Left colon (tissue), 2 donors: ENCODE measurements around the gene FBRS. TPM values are rescaled to one million over a fixed set of nuclear protein-coding genes. Genes with fewer than 3 reads are reported as not detected.
"Not testable (repeated sequence)": the region's sequence is repeated elsewhere in the genome, so short reads cannot be mapped to it uniquely, and the experiment has no call there.

Experiments
- ATAC-seq: fragments of 200-7000 bp; cut with Tn5 transposase; one replicate; pipeline ENCODE4 v1.9.1; 2020; ENCODE audit warnings: mild to moderate bottlenecking, moderate library complexity
- DNase-seq, 2 donors: peaks; one replicate each; pipeline ENCODE4 v3.0.0-alpha.2; 2020
- intact Hi-C, 2 donors: fragments of 100-400 bp; cut with DNase I in 1 of 2; cut with micrococcal nuclease in 1 of 2; formaldehyde crosslinking; loops; one replicate each; pipeline versions ENCODE4 v1.11.2 to v1.14.0; 2022; cut with DNase I, micrococcal nuclease
- long read RNA-seq: library from polyadenylated mRNA; unstranded; transcript quantifications from one replicate; pipeline ENCODE4 v2.0.0, GENCODE V29; 2021
- total RNA-seq, 2 donors: library from RNA; stranded (reverse); fragmentation: NEBNext Ultra II Directional; extraction: Animal tissue kit (Norgen Biotek cat#: 25700); gene quantifications; one replicate each; pipeline ENCODE4 v1.2.1, GENCODE V29; 2021
- donor health status: DM: no; HTN: no; CAD: no.
- donor health status: DM: yes; HTN: yes; CAD: no.

The FBRS gene
- total RNA-seq: 10 to 100 TPM; 71.8 to 78.8 TPM
- long read RNA-seq, partial matches to known transcripts: 1 of 20 reads
- long read RNA-seq, other reads (novel, unspliced or antisense): 17 of 20 reads

DNA sequence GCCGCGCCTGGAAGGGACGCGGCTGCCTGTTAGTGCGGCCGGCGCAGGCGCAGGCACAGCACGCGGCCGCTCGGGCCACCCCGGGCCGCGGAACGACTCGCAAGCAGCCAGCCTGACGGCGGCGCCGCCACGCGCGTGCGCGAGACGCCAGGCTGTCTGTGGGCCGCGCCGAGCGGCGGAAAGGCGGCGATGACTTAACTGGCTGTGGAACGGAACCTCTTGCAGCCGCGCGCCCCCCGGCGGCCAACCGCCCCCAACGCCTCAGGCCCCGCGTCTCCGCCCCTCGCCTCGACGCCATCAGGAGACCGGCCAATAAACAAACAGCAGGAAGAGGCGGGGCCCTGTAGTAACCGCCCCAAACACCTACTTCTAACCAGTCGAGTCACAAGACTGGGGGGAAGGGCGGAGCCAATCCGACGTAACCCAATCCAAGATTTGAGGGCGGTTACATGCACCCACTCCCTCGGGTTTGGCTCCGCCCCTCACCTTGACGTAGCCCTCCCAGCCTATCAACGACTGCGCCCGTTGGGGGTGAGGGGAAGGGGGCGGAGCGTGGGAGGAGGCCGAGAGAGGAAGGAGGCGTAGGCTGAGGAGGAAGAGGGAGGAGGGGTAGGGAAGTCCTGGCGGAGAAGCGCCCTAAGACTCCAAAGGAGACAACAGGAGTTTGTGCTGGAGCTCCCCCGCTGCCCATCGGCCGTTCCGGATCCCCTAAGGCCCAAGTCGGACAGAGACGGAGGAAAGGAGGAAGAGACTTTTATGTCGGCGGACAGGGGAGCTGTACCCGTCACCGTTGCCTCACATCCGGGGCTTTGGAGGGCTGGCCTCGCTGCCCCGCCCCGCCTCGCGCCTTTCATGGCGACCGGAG, at the start of gene FBRS:
TSS of gene FBRS (plus strand) at position 566 of the 865 bp plus-strand sequence. CDS start 1,088 bp downstream, outside the sequence.
- DNase-seq: peak; percentile 100
- intact Hi-C loops: no loop called here
- ATAC-seq: peak; percentile 72

DNA sequence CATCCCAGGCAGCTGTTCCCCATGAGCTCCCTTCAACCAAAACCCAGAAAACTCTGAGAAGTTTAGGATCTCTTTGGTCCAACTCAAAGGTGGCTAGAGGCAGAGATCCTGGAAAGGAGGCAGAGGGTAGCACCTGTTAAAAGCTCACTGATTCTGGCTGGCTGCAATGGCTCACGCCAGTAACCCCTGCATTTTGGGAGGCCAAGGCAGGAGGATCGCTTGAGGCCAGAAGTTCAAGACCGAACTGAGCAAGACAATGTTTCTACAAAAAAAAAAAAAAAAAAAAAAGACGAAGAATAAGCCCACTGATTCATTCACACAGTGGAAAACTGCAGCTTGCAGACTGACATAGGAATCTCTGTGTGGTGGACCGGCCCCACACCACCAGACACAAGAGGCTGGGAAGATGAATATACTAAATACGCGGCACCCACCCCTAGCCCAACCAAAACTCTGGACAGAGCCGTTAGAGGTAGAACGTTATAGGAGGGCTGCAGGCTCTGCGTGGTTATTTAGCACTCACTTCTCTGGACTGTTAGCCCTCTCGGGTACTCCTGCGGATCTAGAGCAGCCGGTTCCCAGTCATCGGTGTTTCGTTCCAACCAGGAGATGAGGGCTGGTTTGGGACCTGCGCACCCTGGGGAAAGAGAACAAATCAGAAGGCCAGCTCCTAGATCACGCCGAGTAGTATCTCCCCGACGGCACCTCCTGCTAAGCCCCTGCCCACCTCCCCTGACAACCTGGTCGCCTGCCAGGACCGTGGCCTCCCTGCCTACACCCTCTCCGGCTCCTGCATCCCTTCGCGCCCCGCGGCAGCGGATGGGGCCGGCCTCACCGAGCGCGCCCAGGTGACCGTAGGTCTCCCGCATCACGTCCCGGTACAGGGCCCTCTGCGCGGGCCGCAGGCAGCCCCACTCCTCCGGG, 49.0 kb upstream of the FBRS start:
- intact Hi-C loops: loop anchor here in 1 of 2 donors (10.0 kb wide), 1 partner anchor 184 kb away; no protein-coding TSS in a partner anchor
- ATAC-seq: peak; percentile 74
- peak; percentile 37 to 66 for DNase-seq

DNA sequence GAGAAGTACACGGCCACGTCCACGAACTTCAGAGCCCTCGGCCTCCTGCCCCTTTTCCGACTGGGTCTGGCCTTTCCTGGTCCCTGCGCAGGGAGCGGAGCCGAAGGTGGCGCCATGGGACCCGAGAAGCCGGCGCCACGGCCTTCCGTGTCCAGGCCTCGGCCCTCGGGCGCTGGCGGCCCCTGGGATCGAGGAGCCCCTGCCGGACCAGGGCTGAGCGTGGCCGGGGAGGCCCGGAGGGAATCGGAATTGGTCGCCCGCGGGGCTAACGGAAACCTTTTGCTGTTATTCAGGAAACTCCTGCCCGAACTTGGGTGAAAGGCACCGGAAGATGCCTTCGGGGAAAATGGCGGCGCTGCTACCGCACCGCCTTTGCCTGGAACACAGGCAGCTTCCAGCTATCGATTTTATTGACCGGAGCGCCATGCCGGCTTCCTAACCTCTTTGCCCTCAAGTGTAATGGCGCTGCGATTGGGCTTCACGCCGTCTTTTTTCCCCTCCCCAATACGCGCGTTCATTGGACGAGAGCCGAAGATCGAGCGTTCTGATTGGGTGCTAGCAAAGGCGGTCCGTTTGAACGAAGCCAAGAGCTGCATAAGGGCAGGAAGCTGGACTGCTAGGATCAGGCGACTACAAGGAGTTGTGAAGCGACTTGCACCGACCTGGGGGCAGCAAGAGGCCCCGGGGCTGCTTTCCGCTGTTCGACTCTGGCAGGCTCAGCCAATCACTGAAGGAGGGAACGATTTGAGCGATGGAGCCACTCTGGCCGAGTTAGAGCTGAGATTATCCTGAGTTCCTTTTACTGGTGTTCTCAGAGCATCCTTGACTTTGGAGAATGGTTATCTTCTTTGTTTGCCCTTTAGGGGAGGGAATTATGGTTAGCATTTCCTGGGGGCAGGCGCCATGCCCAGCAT, 48.0 kb upstream of the FBRS start, which contains the start of gene ZNF689:
TSS of gene ZNF689 (minus strand) at position 464 of the 914 bp plus-strand sequence. CDS start at position 116, 348 bp downstream.
- intact Hi-C loops: loop anchor here in 1 of 2 donors (10.0 kb wide), 1 partner anchor 185 kb away; no protein-coding TSS in a partner anchor
- DNase-seq (peak; percentile 93 to 94), ATAC-seq (peak; percentile 94)

DNA sequence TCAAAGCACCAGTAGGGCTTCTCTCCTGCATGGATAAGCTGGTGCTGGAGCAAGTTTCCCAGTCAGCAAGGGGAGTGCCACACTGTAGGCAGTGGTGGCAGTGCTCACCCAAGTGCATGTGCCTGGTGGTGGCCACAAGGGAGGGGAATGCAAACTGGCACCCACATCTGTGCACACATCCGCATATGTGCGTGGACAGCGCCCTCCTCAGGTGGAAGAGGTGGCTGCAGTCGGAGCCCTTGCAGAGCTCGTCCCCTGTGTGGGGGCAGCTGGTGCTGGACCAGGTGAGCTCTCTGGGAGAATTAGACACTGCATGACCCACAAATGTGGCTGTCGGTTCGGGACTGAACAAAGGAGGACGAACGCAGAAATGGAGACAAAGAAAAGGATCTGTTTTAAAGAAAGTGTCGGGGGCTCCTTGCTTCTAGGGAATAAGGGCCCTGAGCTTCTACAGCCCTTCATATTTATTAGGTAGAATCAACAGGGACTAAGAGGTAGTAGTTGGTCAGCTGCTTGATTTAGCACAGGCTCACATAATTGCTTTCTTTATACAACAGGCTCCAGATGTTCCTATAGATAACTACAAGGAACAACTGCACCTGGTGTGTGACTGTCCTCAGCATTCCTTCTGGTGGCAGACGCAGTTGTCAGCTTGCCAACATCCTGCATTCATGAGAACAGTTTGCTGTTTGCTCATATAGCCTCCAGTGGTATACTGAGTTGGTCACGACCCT, 42.7 kb upstream of the FBRS start:
- DNase-seq: peak; percentile 72 to 87
- peak; percentile 91 for ATAC-seq
- intact Hi-C loops: no loop called here

DNA sequence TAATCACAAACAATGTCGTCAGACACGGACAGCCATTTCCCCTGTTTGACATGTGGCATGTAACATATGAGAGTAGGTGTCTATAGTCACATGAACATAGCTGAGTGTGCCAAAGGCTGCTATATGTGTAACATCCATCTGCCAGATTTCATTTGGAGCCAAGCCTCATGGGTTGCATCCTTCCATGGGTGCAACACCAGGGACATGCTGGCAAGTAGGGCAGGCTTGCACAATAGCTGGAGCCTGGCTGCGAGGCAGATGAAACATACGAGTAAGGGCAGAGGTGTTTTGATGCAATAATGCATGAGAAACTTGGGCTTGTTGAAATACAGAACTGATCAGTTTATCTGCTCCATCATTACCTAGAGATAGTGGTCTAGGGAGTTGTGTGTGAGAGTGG, 39.0 kb upstream of the FBRS start:
- intact Hi-C loops: no loop called here
- no peak for ATAC-seq
- DNase-seq: no peak

DNA sequence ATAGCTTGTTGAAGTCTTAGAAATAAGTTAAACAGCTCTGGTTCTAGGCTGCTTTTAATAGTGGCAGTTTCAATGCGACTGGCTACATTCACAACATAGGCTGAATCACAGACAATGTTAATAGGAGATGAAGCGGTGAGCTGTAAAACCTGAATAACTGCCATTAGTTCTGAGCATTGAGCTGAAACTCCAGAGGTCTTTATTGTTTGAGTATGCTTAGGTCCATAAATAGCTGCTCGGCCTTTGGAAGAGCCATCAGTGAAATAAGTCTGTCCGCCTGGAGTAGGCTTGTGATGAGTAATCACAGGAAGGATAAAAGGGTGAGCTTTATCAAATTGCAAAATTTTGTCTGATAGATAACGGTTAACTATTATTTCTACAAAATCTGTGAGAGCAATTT, 38.6 kb upstream of the FBRS start:
- intact Hi-C loops: no loop called here
- no peak for DNase-seq

DNA sequence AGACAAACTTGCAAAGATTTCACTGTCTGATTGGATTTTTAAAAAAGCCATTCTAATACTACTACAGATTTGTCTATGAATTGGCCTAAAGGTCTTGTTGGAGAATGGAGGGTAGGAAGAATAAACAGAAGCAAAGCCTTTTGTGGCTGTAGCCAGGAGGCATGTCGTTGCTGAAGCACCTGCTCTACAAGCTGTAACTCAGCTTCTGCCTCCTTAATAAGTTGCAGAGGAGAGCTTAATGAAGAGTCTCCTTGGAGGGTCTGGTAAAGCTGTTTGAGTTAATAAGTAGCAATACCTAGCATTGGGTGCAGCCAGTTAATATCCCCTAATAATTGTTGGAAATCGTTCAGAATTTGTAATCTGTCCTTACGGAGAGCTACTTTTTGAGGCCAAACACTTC, 38.1 kb upstream of the FBRS start:
- ATAC-seq (no peak), DNase-seq (no peak)
- intact Hi-C loops: no loop called here

More for the DNA sequence above, 38.6 kb upstream of the FBRS start:
- no peak for ATAC-seq

DNA sequence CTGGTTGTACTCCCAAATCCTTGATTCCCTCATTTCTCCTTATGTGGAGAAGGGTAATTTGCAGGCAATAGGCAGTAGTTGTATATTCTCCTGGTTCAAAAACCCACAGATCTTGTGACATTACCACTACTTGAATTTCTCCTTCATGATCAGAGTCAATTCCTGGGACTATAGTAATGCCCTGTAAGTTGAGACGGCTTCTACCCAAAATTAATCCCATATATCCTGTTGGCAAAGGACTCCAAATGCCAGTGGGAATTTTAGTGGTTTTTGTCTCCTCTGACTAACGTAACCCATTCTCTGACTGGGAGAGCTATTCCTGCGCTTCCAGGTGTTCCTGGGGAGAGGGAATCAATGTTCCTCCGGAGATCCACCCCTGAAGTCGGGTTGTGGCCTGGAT, 36.5 kb upstream of the FBRS start:
- intact Hi-C loops: no loop called here
- ATAC-seq: no peak

DNA sequence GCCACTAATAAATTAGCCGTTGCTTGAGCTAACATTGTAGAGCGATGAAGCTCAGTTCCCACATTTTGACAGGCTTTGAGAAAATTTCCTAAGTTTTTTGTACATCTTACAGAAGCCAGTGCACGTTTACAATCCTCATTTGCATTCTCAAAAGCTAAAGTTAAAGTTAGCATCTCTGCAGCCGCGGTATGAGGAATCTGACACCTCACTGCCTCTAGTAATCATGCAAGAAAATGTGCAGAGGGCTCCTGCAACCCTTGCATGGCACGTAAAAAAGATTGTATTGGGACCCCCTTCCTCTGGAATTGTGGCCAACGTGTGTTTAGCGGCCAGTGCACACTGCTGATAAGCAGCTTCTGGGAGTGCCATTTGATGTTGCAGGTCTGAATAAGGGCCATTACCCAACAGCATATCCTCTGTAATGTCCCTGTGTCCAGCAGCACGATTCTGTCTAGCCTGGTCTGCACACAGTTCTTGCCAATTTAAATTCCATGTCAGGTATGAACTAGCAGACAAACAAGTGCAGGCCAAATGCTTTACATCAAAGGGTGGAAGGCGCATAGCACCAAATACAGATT, 35.7 kb upstream of the FBRS start:
- no peak for ATAC-seq
- no peak for DNase-seq
- intact Hi-C loops: no loop called here

More for the DNA sequence above, 36.5 kb upstream of the FBRS start:
- no peak for DNase-seq

DNA sequence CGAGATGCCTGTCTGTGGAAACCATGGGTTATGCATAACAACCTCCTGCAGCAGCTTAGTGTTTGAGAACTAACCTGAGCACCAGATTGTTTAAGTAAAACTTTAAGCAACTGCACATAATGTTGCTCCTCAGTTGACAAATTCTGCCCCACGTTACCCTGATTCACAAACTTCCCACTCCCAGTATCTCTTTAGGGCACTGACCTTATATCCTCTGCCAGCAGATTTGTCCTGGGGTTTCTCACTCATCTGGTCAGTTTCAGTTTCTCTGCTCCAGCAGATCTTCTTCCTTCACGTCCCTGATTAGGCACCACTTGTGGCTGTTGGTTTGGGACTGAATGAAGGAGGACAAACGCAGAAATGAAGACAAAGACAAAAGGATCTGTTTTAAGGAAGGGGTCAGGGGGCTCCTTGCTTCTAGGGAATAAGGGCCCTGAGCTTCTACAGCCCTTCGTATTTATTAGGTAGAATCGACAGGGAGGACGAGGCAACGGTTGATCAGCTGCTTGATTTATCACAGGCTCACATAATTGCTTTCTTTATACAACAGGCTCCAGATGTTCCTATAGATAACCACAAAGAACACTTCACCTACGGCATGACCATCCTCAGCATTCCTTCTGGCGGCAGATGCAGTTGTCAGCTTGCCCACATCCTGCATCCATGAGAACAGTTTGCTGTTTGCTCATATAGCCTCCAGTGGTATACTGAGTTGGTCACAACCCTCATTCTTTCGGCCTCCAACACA, 34.5 kb upstream of the FBRS start:
- no peak for DNase-seq
- intact Hi-C loops: no loop called here
- ATAC-seq: no peak

DNA sequence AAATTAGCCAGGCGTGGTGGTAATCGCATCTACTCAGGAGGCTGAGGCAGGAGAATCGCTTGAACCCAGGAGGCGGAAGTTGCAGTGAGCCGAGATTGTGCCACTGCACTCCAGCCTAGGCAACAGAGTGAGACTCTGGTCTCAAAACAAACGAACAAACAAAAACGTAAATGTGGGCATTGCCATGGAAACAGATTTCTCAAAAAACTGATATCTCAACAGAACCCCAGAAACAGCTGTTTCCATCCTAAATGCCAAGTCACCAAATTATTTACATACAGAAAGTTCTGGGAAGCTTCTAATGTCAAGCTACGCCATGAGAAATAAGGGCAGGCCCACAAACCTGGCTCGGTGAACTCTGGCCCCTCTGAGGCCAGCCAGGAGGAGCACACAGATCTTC, 32.0 kb upstream of the FBRS start:
- DNase-seq: no peak
- ATAC-seq: no peak
- intact Hi-C loops: loop anchor here in 1 of 2 donors (5.0 kb wide), 1 partner anchor 194 kb away; the partner anchor contains the start of gene DCTPP1

DNA sequence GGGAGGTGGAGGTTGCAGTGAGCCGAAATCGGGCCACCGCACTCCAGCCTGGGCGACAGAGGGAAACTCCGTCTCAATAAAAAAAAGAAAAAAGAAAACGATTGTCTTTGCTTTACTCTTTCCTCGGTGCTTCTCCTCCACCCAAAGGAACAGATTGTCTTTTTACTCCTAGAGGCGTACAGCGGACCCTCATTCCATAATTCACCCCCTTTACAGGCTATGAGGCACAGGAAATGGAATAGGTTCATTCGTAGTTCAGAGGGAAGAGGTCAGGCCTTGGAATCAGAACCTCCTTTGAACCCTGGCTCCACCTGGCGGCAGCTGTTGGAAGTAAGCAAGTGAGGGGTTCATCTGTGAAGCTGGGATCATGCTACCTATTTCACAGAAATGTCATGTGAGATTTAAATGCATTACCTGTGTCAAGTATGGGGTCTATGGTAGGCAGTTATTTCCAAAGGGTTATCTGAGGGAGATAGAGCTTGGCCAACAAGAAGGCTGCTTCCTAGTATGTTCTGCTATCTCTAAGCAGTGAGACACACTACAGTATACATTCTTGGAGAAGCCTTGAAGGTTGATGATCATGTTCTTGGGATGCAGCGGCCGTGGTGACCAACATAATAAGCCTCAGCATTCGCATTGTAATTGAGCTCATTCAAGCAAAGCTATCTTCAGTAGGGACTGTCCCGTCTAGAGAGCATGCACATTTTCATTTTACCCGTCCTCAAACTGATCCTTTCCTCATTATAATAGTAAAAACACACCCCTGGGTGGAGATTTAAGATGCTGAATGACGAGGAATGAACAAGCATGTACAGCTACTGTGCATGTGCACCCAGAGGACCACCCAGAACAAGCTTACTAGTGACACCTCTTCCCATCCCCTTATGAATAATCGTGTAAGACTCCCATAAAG, 29.3 kb upstream of the FBRS start:
- peak; percentile 95 for ATAC-seq
- intact Hi-C loops: loop anchor here in 1 of 2 donors (5.0 kb wide), 1 partner anchor 197 kb away; the partner anchor contains the start of gene DCTPP1
- peak; percentile 76 to 94 for DNase-seq

DNA sequence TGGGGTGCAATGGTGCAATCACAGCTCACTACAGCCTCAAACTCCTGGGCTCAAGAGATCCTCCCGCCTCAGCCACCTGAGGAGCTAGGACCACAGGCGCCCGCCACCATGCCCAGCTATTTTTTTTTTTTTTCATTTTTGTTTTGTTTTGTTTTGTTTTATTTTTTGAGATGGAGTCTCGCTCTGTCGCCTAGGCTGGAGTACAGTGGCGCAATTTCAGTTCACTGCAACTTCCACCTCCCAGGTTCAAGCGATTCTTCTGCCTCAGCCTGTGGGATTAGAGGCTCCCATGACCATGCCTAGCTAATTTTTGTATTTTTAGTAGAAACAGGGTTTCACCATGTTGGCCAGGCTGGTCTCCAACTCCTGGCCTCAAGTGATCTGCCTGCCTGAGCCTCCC, 25.8 kb upstream of the FBRS start:
- ATAC-seq, intact Hi-C loops, DNase-seq: not testable (repeated sequence)

DNA sequence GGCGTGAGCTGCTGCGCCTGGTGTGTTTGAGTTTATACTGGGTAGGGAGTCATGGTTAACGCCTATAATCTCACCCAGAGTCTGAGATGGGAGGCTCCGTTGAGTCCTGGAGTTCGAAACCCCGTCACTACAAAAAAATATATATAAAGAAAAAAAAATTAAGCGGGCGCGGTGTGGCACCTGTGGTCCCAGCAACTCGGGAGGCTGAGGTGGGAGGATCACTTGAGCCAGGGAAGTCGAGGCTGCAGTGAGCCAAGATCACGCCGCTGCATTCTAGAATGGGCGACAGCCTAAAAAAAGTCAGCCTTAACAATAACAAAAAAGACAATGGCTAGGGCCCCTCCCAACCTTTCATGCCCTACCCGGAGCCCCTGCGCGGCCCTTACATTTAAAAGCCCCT, 24.7 kb upstream of the FBRS start:
- DNase-seq (no peak), ATAC-seq (no peak)
- intact Hi-C loops: no loop called here

DNA sequence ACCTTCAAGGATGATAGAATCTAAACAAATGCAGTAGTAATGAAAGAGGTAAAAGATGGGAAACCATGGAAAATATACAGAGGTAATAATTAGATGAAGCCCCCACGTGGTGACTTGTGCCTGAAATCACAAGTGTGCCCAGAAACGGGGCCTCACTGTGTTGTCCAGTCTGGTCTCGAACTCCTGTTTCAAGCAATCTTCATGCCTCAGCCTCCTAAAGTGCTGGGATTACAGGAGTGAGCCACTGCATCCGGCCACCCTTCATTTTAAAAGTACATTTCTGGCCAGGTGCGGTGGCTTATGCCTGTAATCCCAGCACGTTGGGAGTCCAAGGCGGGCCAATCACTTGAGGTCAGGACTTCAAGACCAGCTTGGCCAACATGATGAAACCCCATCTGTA, 21.6 kb upstream of the FBRS start:
- DNase-seq: no peak
- intact Hi-C loops: no loop called here
- no peak for ATAC-seq
